Esophagus muscularis mucosa (tissue), 4 donors: ENCODE data around the gene KLF16. TPM values are rescaled to one million over a fixed set of nuclear protein-coding genes. Genes with fewer than 3 reads are reported as not detected.

ENCODE experiments used
- DNase-seq: peaks from one replicate; pipeline ENCODE4 v3.0.0-alpha.2; 2017; ENCODE audit errors: extremely low spot score
- H3K27ac ChIP-seq, 4 donors: fragments of 200-600 bp; sonication (generic); replicated peaks in 1 of 4; 1 replicate in 3 of 4; 2 replicates in 1 of 4; pipeline ENCODE4 v1.5.1; 2016 to 2019; ENCODE audit warnings: mild to moderate bottlenecking in 1 of 4
- H3K27me3 ChIP-seq, 4 donors: fragments of 200-600 bp; sonication (generic); one replicate each; pipeline versions ENCODE4 v1.5.1 to v1.6.0; 2016 to 2019
- H3K36me3 ChIP-seq, 4 donors: fragments of 200-600 bp; sonication (generic); one replicate each; pipeline ENCODE4 v1.5.1; 2016 to 2019
- H3K4me1 ChIP-seq, 4 donors: fragments of 200-600 bp; sonication (generic); one replicate each; pipeline ENCODE4 v1.5.1; 2016 to 2019
- H3K4me3 ChIP-seq, 4 donors: fragments of 200-600 bp; sonication (generic); 1 replicate in 2 of 4; 2 replicates in 2 of 4; pipeline ENCODE4 v1.5.1; 2016 to 2019; ENCODE audit warnings: mild to moderate bottlenecking in 4 of 4, moderate library complexity in 1 of 4
- H3K9me3 ChIP-seq, 4 donors: fragments of 200-600 bp; sonication (generic); 1 replicate in 3 of 4; 2 replicates in 1 of 4; pipeline ENCODE4 v1.5.1; 2016 to 2019
- EP300 ChIP-seq: sonication (generic); formaldehyde crosslinking; IDR thresholded peaks from one replicate; pipeline ENCODE4 v1.6.1; 2017; ENCODE audit warnings: antibody characterized with exemption
- POLR2A ChIP-seq: fragments of 450-650 bp; IDR thresholded peaks from one replicate; pipeline ENCODE4 v1.6.1; 2017; ENCODE audit warnings: antibody characterized with exemption, moderate library complexity, mild to moderate bottlenecking, low read depth
- POLR2AphosphoS5 ChIP-seq, 2 donors: sonication (generic); formaldehyde crosslinking; IDR thresholded peaks; one replicate each; pipeline ENCODE4 v1.6.1; 2017; ENCODE audit warnings: antibody characterized with exemption in 2 of 2
- WGBS: methylation state at CpG from one replicate; pipeline ENCODE4 v1.1.5; 2018; 5-methylcytosine and 5-hydroxymethylcytosine counted together
- intact Hi-C: fragments of 100-400 bp; cut with DNase I; formaldehyde crosslinking; loops from one replicate; pipeline ENCODE4 v1.15.1; 2023
- total RNA-seq, 4 donors: library from RNA; depleted of rRNA; stranded (reverse); fragments of >200 nt; gene quantifications; one replicate each; pipeline versions ENCODE4 v1.1.0 to v1.2.1, GENCODE V29; 2016
- TF ChIP-seq, protein P1 (sequence below), 3 experiments: fragments of 200-600 bp in 2 of 3; fragments of 450-650 bp in 1 of 3; sonication (generic) in 2 of 3; IDR thresholded peaks; one replicate each; pipeline ENCODE4 v1.5.1; 2017 to 2019; ENCODE audit warnings: antibody characterized with exemption in 3 of 3, mild to moderate bottlenecking in 2 of 3, moderate library complexity in 1 of 3

Gene KLF16
- total RNA-seq, 4 donors from 2014 or later: 2.5 to 10.8 (median 8.5) TPM

- intact Hi-C loops: no loop called here
- 94% methylated on average over 9 of the region's 9 CpGs for WGBS
- Histone ChIP-seq H3K27me3 (peaks cover 0 to 2% (median 0%) of the 10 kb centered on the region in 4 donors), H3K36me3 (peaks cover 3 to 22% (median 14%) of the 10 kb centered on the region in 4 donors), H3K9me3 (no peaks in the 10 kb centered on the region), H3K4me1 (peaks cover 12 to 39% (median 25%) of the 10 kb centered on the region in 4 donors), H3K4me3 (no peak overlapping the region), H3K27ac (no peak overlapping the region)
- no peak for DNase-seq
- TF ChIP-seq POLR2A (no peak), EP300 (no peak), POLR2AphosphoS5 (IDR thresholded peaks at IDR 0.05) (no peak)
- TF ChIP-seq, protein P1, sequence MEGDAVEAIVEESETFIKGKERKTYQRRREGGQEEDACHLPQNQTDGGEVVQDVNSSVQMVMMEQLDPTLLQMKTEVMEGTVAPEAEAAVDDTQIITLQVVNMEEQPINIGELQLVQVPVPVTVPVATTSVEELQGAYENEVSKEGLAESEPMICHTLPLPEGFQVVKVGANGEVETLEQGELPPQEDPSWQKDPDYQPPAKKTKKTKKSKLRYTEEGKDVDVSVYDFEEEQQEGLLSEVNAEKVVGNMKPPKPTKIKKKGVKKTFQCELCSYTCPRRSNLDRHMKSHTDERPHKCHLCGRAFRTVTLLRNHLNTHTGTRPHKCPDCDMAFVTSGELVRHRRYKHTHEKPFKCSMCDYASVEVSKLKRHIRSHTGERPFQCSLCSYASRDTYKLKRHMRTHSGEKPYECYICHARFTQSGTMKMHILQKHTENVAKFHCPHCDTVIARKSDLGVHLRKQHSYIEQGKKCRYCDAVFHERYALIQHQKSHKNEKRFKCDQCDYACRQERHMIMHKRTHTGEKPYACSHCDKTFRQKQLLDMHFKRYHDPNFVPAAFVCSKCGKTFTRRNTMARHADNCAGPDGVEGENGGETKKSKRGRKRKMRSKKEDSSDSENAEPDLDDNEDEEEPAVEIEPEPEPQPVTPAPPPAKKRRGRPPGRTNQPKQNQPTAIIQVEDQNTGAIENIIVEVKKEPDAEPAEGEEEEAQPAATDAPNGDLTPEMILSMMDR (IDR thresholded peaks at IDR 0.05): no peak
Measured at GRCh38 chr19:1867349-1867724, 4.0 kb upstream of the KLF16 start.

- Histone ChIP-seq H3K4me3 (no peak overlapping the region), H3K4me1 (peaks cover 12 to 39% (median 25%) of the 10 kb centered on the region in 4 donors), H3K27me3 (peaks cover 0 to 6% (median 0%) of the 10 kb centered on the region in 4 donors), H3K27ac (no peak overlapping the region), H3K9me3 (no peaks in the 10 kb centered on the region), H3K36me3 (peaks cover 3 to 17% (median 13%) of the 10 kb centered on the region in 4 donors)
- WGBS: 96% methylated on average over 8 of the region's 8 CpGs
- TF ChIP-seq POLR2AphosphoS5 (IDR thresholded peaks at IDR 0.05) (no peak), EP300 (no peak), POLR2A (no peak)
- TF ChIP-seq, protein P1 (IDR thresholded peaks at IDR 0.05): no peak
- intact Hi-C loops: no loop called here
- no peak for DNase-seq
Measured at GRCh38 chr19:1866693-1867348, 3.4 kb upstream of the KLF16 start.

GRCh38 chr19:1865172-1866010 lies 2.0 kb upstream of the KLF16 start:
- Histone ChIP-seq H3K4me3 (peak overlapping the region; percentile 72 to 94 (median 80)), H3K27me3 (peaks cover 0 to 19% (median 0%) of the 10 kb centered on the region in 4 donors), H3K27ac (peak overlapping the region; percentile 77 to 94 (median 90)), H3K9me3 (no peaks in the 10 kb centered on the region), H3K4me1 (peaks cover 24 to 41% (median 34%) of the 10 kb centered on the region in 4 donors), H3K36me3 (peaks cover 0 to 4% (median 1%) of the 10 kb centered on the region in 4 donors)
- TF ChIP-seq POLR2AphosphoS5 (IDR thresholded peaks at IDR 0.05): no peak
- no peak for TF ChIP-seq EP300
- TF ChIP-seq POLR2A: no peak
- TF ChIP-seq, protein P1 (IDR thresholded peaks at IDR 0.05): no peak
- WGBS: 94% methylated on average over 13 of the region's 17 CpGs
- intact Hi-C loops: no loop called here
- DNase-seq: no peak

- H3K27me3 ChIP-seq: peaks cover 0 to 27% (median 3%) of the 10 kb centered on the region in 4 donors
- H3K4me3 ChIP-seq: peak overlapping the region; percentile 72 to 94 (median 80)
- peak overlapping the region; percentile 77 to 94 (median 90) for H3K27ac ChIP-seq
- no peak for DNase-seq
- 5% methylated on average over 26 of the region's 52 CpGs for WGBS
- H3K4me1 ChIP-seq: peaks cover 32 to 49% (median 41%) of the 10 kb centered on the region in 4 donors
- TF ChIP-seq, protein P1 (IDR thresholded peaks at IDR 0.05): peak; percentile 74 to 83 (median 81)
- TF ChIP-seq POLR2AphosphoS5 (IDR thresholded peaks at IDR 0.05) (peak in 1 of 2 donors; percentile 64), EP300 (no peak)
- no peaks in the 10 kb centered on the region for H3K36me3 ChIP-seq
- no peaks in the 10 kb centered on the region for H3K9me3 ChIP-seq
- intact Hi-C loops: no loop called here
Measured at GRCh38 chr19:1864480-1865171, 1.2 kb upstream of the KLF16 start.
